HepG2 (cell line): ENCODE data around the gene PLEKHA6. TPM values are rescaled to one million over a fixed set of nuclear protein-coding genes. Genes with fewer than 3 reads are reported as not detected.

Source experiments
- DR1 ChIP-seq: sonication (generic); formaldehyde crosslinking; IDR thresholded peaks from 2 replicates; pipeline ENCODE4 v1.8.0; 2021; ENCODE audit warnings: mild to moderate bottlenecking, missing genetic modification reagents, inconsistent platforms
- GATAD1 ChIP-seq: IDR thresholded peaks from 2 replicates; pipeline ENCODE4 v1.6.1; 2016; ENCODE audit warnings: missing genetic modification reagents, missing compliant biosample characterization
- HIVEP1 ChIP-seq: sonication (generic); formaldehyde crosslinking; IDR thresholded peaks from 2 replicates; pipeline ENCODE4 v1.4.0; 2020; ENCODE audit warnings: mild to moderate bottlenecking, missing genetic modification reagents
- KAT2B ChIP-seq: fragments of 150-350 bp; IDR thresholded peaks from 2 replicates; pipeline ENCODE4 v1.6.1; 2014; ENCODE audit warnings: low read depth, low read length, borderline replicate concordance
- KAT8 ChIP-seq: IDR thresholded peaks from 2 replicates; pipeline ENCODE4 v1.6.1; 2016; ENCODE audit warnings: missing genetic modification reagents, missing compliant biosample characterization
- MAFG ChIP-seq: sonication (generic); formaldehyde crosslinking; IDR thresholded peaks from 2 replicates; pipeline ENCODE4 v1.5.1; 2020; ENCODE audit warnings: mild to moderate bottlenecking, missing genetic modification reagents
- MED13 ChIP-seq: sonication (generic); formaldehyde crosslinking; IDR thresholded peaks from 2 replicates; pipeline ENCODE4 v1.5.0; 2020; ENCODE audit warnings: missing genetic modification reagents
- NCOR1 ChIP-seq: fragments of 200-600 bp; sonication (generic); IDR thresholded peaks from 2 replicates; pipeline ENCODE4 v1.7.0; 2017; ENCODE audit warnings: antibody characterized with exemption, low read length, borderline replicate concordance
- SIX4 ChIP-seq: sonication (generic); formaldehyde crosslinking; IDR thresholded peaks from 2 replicates; pipeline ENCODE4 v1.4.0; 2020; ENCODE audit warnings: missing genetic modification reagents
- SMARCE1 ChIP-seq: fragments of 450-650 bp; IDR thresholded peaks from 2 replicates; pipeline ENCODE4 v1.6.1; 2017; ENCODE audit warnings: borderline replicate concordance
- SP5 ChIP-seq: IDR thresholded peaks from 2 replicates; pipeline ENCODE4 v1.6.1; 2016; ENCODE audit warnings: low read depth, borderline replicate concordance
- TCF7L2 ChIP-seq: IDR thresholded peaks from 2 replicates; pipeline ENCODE4 v1.6.1; 2011; ENCODE audit warnings: mild to moderate bottlenecking, low read depth, low read length, moderate library complexity
- ZBTB7A ChIP-seq: sonication (generic); formaldehyde crosslinking; IDR thresholded peaks from 2 replicates; pipeline ENCODE4 v1.8.0; 2022; ENCODE audit warnings: mild to moderate bottlenecking, missing genetic modification reagents
- ZBTB8A ChIP-seq: sonication (generic); formaldehyde crosslinking; IDR thresholded peaks from 2 replicates; pipeline ENCODE4 v1.4.0; 2020; ENCODE audit warnings: mild to moderate bottlenecking, low read depth, missing genetic modification reagents, borderline replicate concordance
- ZKSCAN1 ChIP-seq: fragments of 150-350 bp; IDR thresholded peaks from 2 replicates; pipeline ENCODE4 v1.6.1; 2014; ENCODE audit warnings: low read length
- ZNF251 ChIP-seq: sonication (generic); formaldehyde crosslinking; IDR thresholded peaks from 2 replicates; pipeline ENCODE4 v1.9.0; 2021; ENCODE audit warnings: mild to moderate bottlenecking, missing genetic modification reagents
- ZNF280B ChIP-seq: sonication (generic); formaldehyde crosslinking; IDR thresholded peaks from 2 replicates; pipeline ENCODE4 v1.5.0; 2020; ENCODE audit warnings: missing genetic modification reagents, mild to moderate bottlenecking, borderline replicate concordance
- ZNF703 ChIP-seq: sonication (generic); formaldehyde crosslinking; IDR thresholded peaks from 2 replicates; pipeline ENCODE4 v1.5.1; 2020; ENCODE audit warnings: missing genetic modification reagents, mild to moderate bottlenecking, moderate library complexity, borderline replicate concordance
- polyA plus RNA-seq, 8 experiments: library from polyadenylated mRNA; depleted of rRNA in 3 of 8; stranded (reverse) in 7 of 8; unstranded in 1 of 8; fragments of >200 nt; fragmentation: Illumina TruSeq in 4 of 8; extraction: Trizol in 4 of 8; gene quantifications; 2 replicates each; pipeline versions ENCODE4 v1.2.1 to v1.2.3, GENCODE V29; 2011 to 2016; ENCODE audit warnings: low read depth in 4 of 8, missing spikeins in 1 of 8, mixed read lengths in 1 of 8; ENCODE audit not compliant: insufficient read depth in 1 of 8
- total RNA-seq, 5 experiments: library from RNA; depleted of rRNA; stranded (reverse); fragments of >200 nt; fragmentation: Illumina TruSeq; extraction: Trizol; gene quantifications; 2 replicates each; pipeline ENCODE4 v1.2.3, GENCODE V29; 2016; ENCODE audit warnings: low read depth in 1 of 5
- TF ChIP-seq, protein P1 (sequence below): sonication (generic); formaldehyde crosslinking; IDR thresholded peaks from 2 replicates; pipeline ENCODE4 v1.5.1; 2020; ENCODE audit warnings: missing genetic modification reagents, mild to moderate bottlenecking, borderline replicate concordance
- TF ChIP-seq, protein P2 (sequence below): fragments of 450-650 bp; IDR thresholded peaks from 2 replicates; pipeline ENCODE4 v1.6.1; 2016
- TF ChIP-seq, protein P3 (sequence below): IDR thresholded peaks from 2 replicates; pipeline ENCODE4 v1.6.1; 2016; ENCODE audit warnings: low read depth, borderline replicate concordance
- TF ChIP-seq, protein P4 (sequence below), 2 experiments: sonication (generic) in 1 of 2; formaldehyde crosslinking in 1 of 2; IDR thresholded peaks; 2 replicates each; pipeline versions ENCODE4 v1.5.1 to v1.6.1; 2011 to 2020; ENCODE audit warnings: borderline replicate concordance in 1 of 2, low read depth in 1 of 2, low read length in 1 of 2, mild to moderate bottlenecking in 1 of 2, missing genetic modification reagents in 1 of 2, moderate library complexity in 1 of 2

PLEKHA6 gene
- total and polyA plus RNA-seq, 2 of the 13 experiments (the other 11 are each of a cell fraction or from before 2014, with no cell fraction given) = 5.3 to 11.4 TPM

GRCh38 chr1:204254031-204254661 is 105.6 kb downstream of the PLEKHA6 start (continued):
- TF ChIP-seq ZNF280B (CRISPR knock-in tag) (no peak), SIX4 (no peak), ZBTB7A (CRISPR knock-in tag) (0 out of 2 replicates have a peak, but pooled peaks have one; percentile 39), NCOR1 (peak; percentile 83; the same call in 1 of the 2 replicates), ZNF703 (CRISPR knock-in tag) (no peak), ZNF251 (CRISPR knock-in tag) (no peak), TCF7L2 (no peak), ZBTB8A (CRISPR knock-in tag) (no peak), MAFG (CRISPR knock-in tag) (no peak), HIVEP1 (CRISPR knock-in tag) (peak; percentile 75), GATAD1 (CRISPR knock-in tag) (peak; percentile 62; the same call in 1 of the 2 replicates), SMARCE1 (no peak), KAT2B (no peak), MED13 (CRISPR knock-in tag) (no peak), SP5 (peak; percentile 87), KAT8 (CRISPR knock-in tag) (peak; percentile 89), ZKSCAN1 (no peak), DR1 (no peak)
- TF ChIP-seq, protein P1, sequence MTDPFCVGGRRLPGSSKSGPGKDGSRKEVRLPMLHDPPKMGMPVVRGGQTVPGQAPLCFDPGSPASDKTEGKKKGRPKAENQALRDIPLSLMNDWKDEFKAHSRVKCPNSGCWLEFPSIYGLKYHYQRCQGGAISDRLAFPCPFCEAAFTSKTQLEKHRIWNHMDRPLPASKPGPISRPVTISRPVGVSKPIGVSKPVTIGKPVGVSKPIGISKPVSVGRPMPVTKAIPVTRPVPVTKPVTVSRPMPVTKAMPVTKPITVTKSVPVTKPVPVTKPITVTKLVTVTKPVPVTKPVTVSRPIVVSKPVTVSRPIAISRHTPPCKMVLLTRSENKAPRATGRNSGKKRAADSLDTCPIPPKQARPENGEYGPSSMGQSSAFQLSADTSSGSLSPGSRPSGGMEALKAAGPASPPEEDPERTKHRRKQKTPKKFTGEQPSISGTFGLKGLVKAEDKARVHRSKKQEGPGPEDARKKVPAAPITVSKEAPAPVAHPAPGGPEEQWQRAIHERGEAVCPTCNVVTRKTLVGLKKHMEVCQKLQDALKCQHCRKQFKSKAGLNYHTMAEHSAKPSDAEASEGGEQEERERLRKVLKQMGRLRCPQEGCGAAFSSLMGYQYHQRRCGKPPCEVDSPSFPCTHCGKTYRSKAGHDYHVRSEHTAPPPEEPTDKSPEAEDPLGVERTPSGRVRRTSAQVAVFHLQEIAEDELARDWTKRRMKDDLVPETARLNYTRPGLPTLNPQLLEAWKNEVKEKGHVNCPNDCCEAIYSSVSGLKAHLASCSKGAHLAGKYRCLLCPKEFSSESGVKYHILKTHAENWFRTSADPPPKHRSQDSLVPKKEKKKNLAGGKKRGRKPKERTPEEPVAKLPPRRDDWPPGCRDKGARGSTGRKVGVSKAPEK = no peak
- TF ChIP-seq, protein P2, sequence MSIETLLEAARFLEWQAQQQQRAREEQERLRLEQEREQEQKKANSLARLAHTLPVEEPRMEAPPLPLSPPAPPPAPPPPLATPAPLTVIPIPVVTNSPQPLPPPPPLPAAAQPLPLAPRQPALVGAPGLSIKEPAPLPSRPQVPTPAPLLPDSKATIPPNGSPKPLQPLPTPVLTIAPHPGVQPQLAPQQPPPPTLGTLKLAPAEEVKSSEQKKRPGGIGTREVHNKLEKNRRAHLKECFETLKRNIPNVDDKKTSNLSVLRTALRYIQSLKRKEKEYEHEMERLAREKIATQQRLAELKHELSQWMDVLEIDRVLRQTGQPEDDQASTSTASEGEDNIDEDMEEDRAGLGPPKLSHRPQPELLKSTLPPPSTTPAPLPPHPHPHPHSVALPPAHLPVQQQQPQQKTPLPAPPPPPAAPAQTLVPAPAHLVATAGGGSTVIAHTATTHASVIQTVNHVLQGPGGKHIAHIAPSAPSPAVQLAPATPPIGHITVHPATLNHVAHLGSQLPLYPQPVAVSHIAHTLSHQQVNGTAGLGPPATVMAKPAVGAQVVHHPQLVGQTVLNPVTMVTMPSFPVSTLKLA = peak; percentile 55
- TF ChIP-seq, protein P3, sequence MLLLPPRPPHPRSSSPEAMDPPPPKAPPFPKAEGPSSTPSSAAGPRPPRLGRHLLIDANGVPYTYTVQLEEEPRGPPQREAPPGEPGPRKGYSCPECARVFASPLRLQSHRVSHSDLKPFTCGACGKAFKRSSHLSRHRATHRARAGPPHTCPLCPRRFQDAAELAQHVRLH = peak; percentile 68; the same call in 1 of the 2 replicates
- TF ChIP-seq, protein P4, sequence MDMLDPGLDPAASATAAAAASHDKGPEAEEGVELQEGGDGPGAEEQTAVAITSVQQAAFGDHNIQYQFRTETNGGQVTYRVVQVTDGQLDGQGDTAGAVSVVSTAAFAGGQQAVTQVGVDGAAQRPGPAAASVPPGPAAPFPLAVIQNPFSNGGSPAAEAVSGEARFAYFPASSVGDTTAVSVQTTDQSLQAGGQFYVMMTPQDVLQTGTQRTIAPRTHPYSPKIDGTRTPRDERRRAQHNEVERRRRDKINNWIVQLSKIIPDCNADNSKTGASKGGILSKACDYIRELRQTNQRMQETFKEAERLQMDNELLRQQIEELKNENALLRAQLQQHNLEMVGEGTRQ (IDR thresholded peaks at IDR 0.05; ENCODE audit: low read depth, low read length) = peak; percentile 82
- TF ChIP-seq, protein P4 (CRISPR knock-in tag; IDR thresholded peaks at IDR 0.05; ENCODE audit: borderline replicate concordance) = peak; percentile 91; the same call in 1 of the 2 replicates
